Measurements from ENCODE around the gene APBB2.

Gene APBB2

DNA sequence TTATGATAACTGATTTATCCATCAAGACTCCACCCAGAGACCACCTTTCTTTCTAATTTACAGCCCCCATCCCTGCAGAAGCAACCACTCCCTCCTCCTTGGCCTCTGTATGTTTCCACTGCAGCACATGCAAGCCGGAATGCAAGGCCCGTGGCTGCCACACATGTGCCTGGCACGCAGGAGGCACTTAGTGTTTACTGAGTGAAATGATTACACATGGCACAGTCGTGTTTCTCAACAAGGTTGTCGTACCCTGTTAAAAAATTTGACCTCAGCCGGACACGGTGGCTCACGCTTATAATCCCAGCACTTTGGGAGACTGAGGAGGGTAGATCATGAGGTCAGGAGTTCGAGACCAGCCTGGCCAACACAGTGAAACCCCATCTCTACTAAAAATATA, 104.3 kb downstream of the APBB2 start:
- TF ChIP-seq CTCF (IDR thresholded peaks at IDR 0.05; ENCODE audit: extremely low read depth, missing control alignments), result no peak
- no peak for DNase-seq (ENCODE audit: low spot score)

DNA sequence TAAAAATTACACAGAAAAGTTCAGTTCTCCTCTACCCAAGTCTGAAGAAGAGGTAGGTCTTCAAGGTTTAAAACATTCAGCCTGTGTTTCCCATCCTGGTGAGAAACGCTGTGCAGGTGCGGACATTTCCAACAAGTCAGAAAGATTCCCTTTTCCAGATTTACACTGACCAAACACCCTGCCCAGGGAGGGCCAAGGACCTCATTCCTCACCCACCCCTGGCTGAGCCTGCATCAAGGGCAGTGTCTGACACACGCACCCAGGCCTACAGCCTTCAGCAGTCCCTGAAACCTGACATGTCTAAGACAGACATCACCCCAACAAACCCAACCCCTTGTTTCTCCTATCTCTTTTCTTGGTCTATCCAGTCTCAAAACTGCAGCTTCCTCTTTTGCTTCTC, 105.9 kb downstream of the APBB2 start:
- TF ChIP-seq CTCF (IDR thresholded peaks at IDR 0.05; ENCODE audit: extremely low read depth, missing control alignments), result no peak
- DNase-seq (ENCODE audit: low spot score), result no peak

DNA sequence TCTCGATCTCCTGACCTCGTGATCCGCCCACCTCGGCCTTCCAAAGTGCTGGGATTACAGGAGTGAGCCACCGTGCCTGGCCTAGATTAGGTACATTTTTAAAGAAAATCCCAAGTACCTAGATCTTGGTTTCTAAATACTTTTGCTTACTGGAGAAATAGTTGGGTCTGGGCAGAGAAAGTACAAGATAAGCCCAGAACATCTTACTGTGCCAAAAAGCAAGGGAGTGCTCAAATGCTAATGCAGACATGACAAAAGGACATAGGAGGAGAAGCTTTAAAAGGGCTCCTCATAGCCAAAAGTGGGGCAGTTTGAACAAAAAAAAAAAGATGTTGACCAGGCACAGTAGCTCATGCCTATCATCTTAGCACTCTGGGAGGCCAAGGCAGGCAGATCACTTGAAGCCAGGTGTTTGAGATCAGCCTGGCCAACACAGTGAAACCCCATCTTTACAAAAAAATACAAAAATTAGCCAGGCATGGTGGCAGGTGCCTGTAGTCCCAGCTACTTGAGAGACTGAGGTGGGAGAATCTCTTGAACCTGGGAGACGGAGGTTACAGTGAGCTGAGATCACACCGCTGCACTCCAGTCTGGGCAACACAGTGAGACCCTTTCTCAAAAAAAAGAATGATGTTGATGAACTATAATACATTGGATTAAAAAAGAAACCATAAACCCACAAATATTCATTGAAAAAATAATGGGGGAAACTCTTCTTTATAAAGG, 107.5 kb downstream of the APBB2 start:
- TF ChIP-seq CTCF (IDR thresholded peaks at IDR 0.05; ENCODE audit: extremely low read depth, missing control alignments), result no peak

DNA sequence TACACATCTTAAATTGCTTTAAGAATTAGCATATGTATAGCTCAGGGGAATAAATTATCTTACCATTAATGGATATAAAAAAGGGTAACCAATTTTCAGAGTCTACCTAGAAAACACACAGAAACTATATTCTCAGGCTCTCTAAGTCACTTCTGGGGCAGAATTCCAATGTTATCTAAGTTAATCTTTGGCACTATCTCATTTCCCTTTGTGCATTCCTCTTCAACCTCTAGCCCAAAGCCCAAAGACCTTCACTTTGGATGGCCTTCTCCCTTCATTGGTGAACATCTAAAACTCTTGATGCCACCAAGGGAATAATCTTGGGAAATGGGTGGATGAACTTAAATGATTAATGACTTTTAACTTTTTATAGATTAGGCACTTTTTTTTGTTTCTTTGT, 108.3 kb downstream of the APBB2 start:
- TF ChIP-seq CTCF (IDR thresholded peaks at IDR 0.05; ENCODE audit: extremely low read depth, missing control alignments), result no peak
- DNase-seq (ENCODE audit: low spot score), result no peak

More for the DNA sequence above, 107.5 kb downstream of the APBB2 start:
- DNase-seq (ENCODE audit: low spot score), result no peak

DNA sequence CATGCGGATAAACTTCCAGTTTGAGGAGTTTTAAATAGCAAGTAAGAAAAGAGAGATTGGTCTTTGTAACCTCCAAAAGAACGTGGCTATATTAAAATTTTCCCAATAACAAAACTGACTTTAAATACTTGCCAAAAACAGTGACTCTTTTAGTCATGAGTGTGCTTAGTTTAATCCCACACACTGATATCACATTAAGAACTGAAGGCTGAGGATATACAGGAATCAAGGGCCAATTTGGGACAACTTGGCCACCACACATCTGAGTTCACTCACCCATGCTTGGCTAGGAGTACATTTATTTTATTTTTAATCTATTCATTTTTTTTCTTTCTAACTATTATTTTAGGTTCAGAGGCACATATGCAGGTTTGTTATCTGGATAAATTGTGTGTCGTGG, 110.2 kb downstream of the APBB2 start:
- no peak for TF ChIP-seq CTCF (IDR thresholded peaks at IDR 0.05; ENCODE audit: extremely low read depth, missing control alignments)
- no peak for DNase-seq (ENCODE audit: low spot score)

DNA sequence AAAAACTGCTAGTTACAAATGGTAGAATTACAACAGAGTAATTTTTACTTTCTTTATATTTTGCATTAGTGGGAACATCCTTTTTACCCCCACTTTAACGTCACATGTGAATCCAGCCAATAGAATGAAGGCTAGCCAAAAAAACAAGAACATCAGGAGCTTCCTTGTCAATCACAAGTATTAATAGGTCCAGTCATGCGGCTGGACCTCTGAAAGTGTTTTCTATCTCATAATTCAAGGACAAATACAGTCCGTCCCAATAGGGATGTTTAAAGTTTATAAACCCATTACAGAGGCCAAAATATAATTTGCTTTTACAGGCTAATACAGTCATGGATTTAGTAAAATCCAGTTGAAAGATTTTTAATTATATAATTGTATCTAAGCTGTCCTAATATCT, 110.7 kb downstream of the APBB2 start:
- no peak for TF ChIP-seq CTCF (IDR thresholded peaks at IDR 0.05; ENCODE audit: extremely low read depth, missing control alignments)
- DNase-seq (ENCODE audit: low spot score), result no peak

- DNase-seq (ENCODE audit: low spot score), result no peak
- no peak for TF ChIP-seq CTCF (IDR thresholded peaks at IDR 0.05; ENCODE audit: extremely low read depth, missing control alignments)
Measured at GRCh38 chr4:41102414-41103092, 111.8 kb downstream of the APBB2 start.

Data from GM20000 (cell line).